Lung microvascular endothelial cell (primary cell): ENCODE measurements around the gene DMPK. TPM values are rescaled to one million over a fixed set of nuclear protein-coding genes. Genes with fewer than 3 reads are reported as not detected.
"Not testable (repeated sequence)": the region's sequence is repeated elsewhere in the genome, so short reads cannot be mapped to it uniquely, and the experiment has no call there.

Source experiments
- DNase-seq, 2 donors: peaks; one replicate each; pipeline versions ENCODE4 v3.0.0 to v3.0.0-alpha.2; 2010; ENCODE audit warnings: low read depth in 2 of 2
- total RNA-seq: library from RNA; depleted of rRNA; stranded (reverse); fragments of >200 nt; gene quantifications from 2 replicates; pipeline ENCODE4 v1.2.1, GENCODE V29; 2014

Gene DMPK
- total RNA-seq, 1 donor from 2014 or later = 7.7 TPM

GRCh38 chr19:45745606-45746005 lies 36.7 kb downstream of the DMPK start:
- DNase-seq = no peak

GRCh38 chr19:45742969-45743368 lies 39.3 kb downstream of the DMPK start:
- no peak for DNase-seq

GRCh38 chr19:45739498-45740439 lies 42.5 kb downstream of the DMPK start:
- DNase-seq = no peak

- no peak for DNase-seq
Observed at GRCh38 chr19:45733160-45733810, 49.0 kb downstream of the DMPK start, which contains the start of gene MEIOSIN. MEIOSIN (plus strand) TSS chr19:45733439; CDS start chr19:45735377, 1,938 bp downstream.

- peak; percentile 97 to 98 for DNase-seq
Observed at GRCh38 chr19:45730368-45731288, 51.7 kb downstream of the DMPK start, which contains the start of gene FBXO46. FBXO46 (minus strand) TSS chr19:45730896; CDS start chr19:45713495, 17,401 bp downstream.

- DNase-seq = peak; percentile 28 to 52
Observed at GRCh38 chr19:45729800-45730290, 52.4 kb downstream of the DMPK start.

GRCh38 chr19:45728683-45729082 lies 53.6 kb downstream of the DMPK start:
- DNase-seq = not testable (repeated sequence)

- DNase-seq = not testable (repeated sequence)
Observed at GRCh38 chr19:45720065-45720464, 62.2 kb downstream of the DMPK start.

Other genes with a start within 250 kb of the DMPK start
- gene OPA3, start 197.7 kb downstream of the DMPK start, total RNA-seq = 3.1 and 5.4 TPM in 2 replicates
- gene GPR4, start 180.3 kb downstream of the DMPK start, total RNA-seq = 1.1 and 1.6 TPM in 2 replicates
- 8.9 and 15.1 TPM in 2 replicates for gene EML2, start 143.1 kb downstream of the DMPK start, total RNA-seq
- gene GIPR, start 114.3 kb downstream of the DMPK start, total RNA-seq = under 0.01 TPM in 2 replicates
- gene SNRPD2, start 90.5 kb downstream of the DMPK start, total RNA-seq = 331 and 391 TPM in 2 replicates
- 5.9 and 7.7 TPM in 2 replicates for gene QPCTL, start 89.8 kb downstream of the DMPK start, total RNA-seq
- 3.5 and 4.4 TPM in 2 replicates for gene FBXO46, start 51.6 kb downstream of the DMPK start, total RNA-seq
- not detected in 2 replicates for gene MEIOSIN, start 49.1 kb downstream of the DMPK start, total RNA-seq
- gene SIX5, start 13.2 kb downstream of the DMPK start, total RNA-seq = 3.3 and 5.0 TPM in 2 replicates
- 11.6 and 19.4 TPM in 2 replicates for gene DMWD, start 10.4 kb upstream of the DMPK start, total RNA-seq
- gene RSPH6A, start 32.8 kb upstream of the DMPK start, total RNA-seq = under 0.01 TPM in 2 replicates
- gene SYMPK, start 80.7 kb upstream of the DMPK start, total RNA-seq = 18.1 and 21.4 TPM in 2 replicates
- gene FOXA3, start 81.8 kb upstream of the DMPK start, total RNA-seq = under 0.01 TPM in 2 replicates
- gene IRF2BP1, start 103.7 kb upstream of the DMPK start, total RNA-seq = 13.1 and 20.0 TPM in 2 replicates
- gene MYPOP, start 120.1 kb upstream of the DMPK start, total RNA-seq = 0.87 and 1.2 TPM in 2 replicates
- not detected in 2 replicates for gene NANOS2, start 132.3 kb upstream of the DMPK start, total RNA-seq
- gene NOVA2, start 191.4 kb upstream of the DMPK start, total RNA-seq = 3.7 and 6.2 TPM in 2 replicates
- gene CCDC61, start 213.0 kb upstream of the DMPK start, total RNA-seq = 3.3 and 6.0 TPM in 2 replicates
- not detected in 2 replicates for gene PGLYRP1, start 240.6 kb upstream of the DMPK start, total RNA-seq